HEK293 (cell line): ENCODE data around the gene PLAAT1.

Source experiments
- CTCF ChIA-PET: fragments of 350-600 bp; formaldehyde crosslinking; extraction: SDS; loops from one replicate; lab custom pipeline; 2021; ENCODE audit warnings: antibody characterized with exemption; lab: Yijun Ruan, JAX
- POLR2A ChIA-PET: fragments of 300-600 bp; formaldehyde crosslinking; extraction: SDS; loops from one replicate; lab custom pipeline; 2020; ENCODE audit warnings: antibody characterized with exemption, inconsistent platforms; lab: Yijun Ruan, JAX
- H3K27ac ChIP-seq: fragments of 200-500 bp; sonication (Bioruptor generic); 2 replicates; pipeline ENCODE4 v1.5.1; 2014; ENCODE audit warnings: low read depth, low read length, control low read depth, inconsistent platforms; ENCODE audit errors: extremely low read depth
- H3K36me3 ChIP-seq, 2 experiments: fragments of 200-500 bp in 1 of 2; sonication (Bioruptor generic) in 1 of 2; 1 replicate in 1 of 2; 2 replicates in 1 of 2; pipeline ENCODE4 v1.5.1; 2014 to 2017; ENCODE audit warnings: inconsistent platforms in 2 of 2, low read length in 2 of 2; ENCODE audit not compliant: control insufficient read depth in 2 of 2, insufficient read depth in 1 of 2
- H3K4me1 ChIP-seq: fragments of 200-500 bp; sonication (Bioruptor generic); 2 replicates; pipeline ENCODE4 v1.5.1; 2014; ENCODE audit warnings: mild to moderate bottlenecking, low read length, inconsistent platforms; ENCODE audit not compliant: control insufficient read depth, insufficient read depth
- H3K4me3 ChIP-seq: 2 replicates; pipeline ENCODE4 v1.5.1; 2011; ENCODE audit warnings: low read depth, mild to moderate bottlenecking, control low read depth, low read length, moderate library complexity
- H3K9me3 ChIP-seq: fragments of 200-500 bp; sonication (Bioruptor generic); 2 replicates; pipeline ENCODE4 v1.5.1; 2014; ENCODE audit warnings: low read depth, low read length, inconsistent platforms; ENCODE audit not compliant: control insufficient read depth, insufficient read depth
- IKZF3 ChIP-seq: fragments of 450-650 bp; IDR thresholded peaks from 2 replicates; pipeline ENCODE4 v1.5.0; 2018; ENCODE audit warnings: missing biosample characterization, mild to moderate bottlenecking, missing genetic modification characterization, moderate library complexity
- SCRT1 ChIP-seq: fragments of 450-650 bp; formaldehyde crosslinking; IDR thresholded peaks from 2 replicates; pipeline ENCODE4 v1.5.1; 2016; ENCODE audit warnings: missing biosample characterization, missing genetic modification characterization, borderline replicate concordance
- ZBTB21 ChIP-seq: fragments of 450-650 bp; formaldehyde crosslinking; IDR thresholded peaks from 2 replicates; pipeline ENCODE4 v1.5.1; 2017; ENCODE audit warnings: missing biosample characterization, missing genetic modification characterization
- ZBTB8A ChIP-seq: fragments of 450-650 bp; formaldehyde crosslinking; IDR thresholded peaks from 2 replicates; pipeline ENCODE4 v1.5.1; 2016; ENCODE audit warnings: missing biosample characterization, missing genetic modification characterization
- ZNF175 ChIP-seq: fragments of 450-650 bp; formaldehyde crosslinking; IDR thresholded peaks from 2 replicates; pipeline ENCODE4 v1.5.1; 2016; ENCODE audit warnings: missing biosample characterization, missing genetic modification characterization
- ZNF214 ChIP-seq: fragments of 450-650 bp; formaldehyde crosslinking; IDR thresholded peaks from 2 replicates; pipeline ENCODE4 v1.5.1; 2017; ENCODE audit warnings: missing biosample characterization, mild to moderate bottlenecking, missing genetic modification characterization, borderline replicate concordance
- ZNF266 ChIP-seq: fragments of 450-650 bp; formaldehyde crosslinking; IDR thresholded peaks from 2 replicates; pipeline ENCODE4 v1.5.1; 2016; ENCODE audit warnings: missing biosample characterization, missing genetic modification characterization, low read depth
- ZNF366 ChIP-seq: fragments of 450-650 bp; formaldehyde crosslinking; conservative IDR thresholded peaks from 2 replicates; pipeline ENCODE4 v1.5.1; 2016; ENCODE audit warnings: missing biosample characterization, missing genetic modification characterization
- ZNF404 ChIP-seq: fragments of 450-650 bp; formaldehyde crosslinking; IDR thresholded peaks from 2 replicates; pipeline ENCODE4 v1.5.1; 2017; ENCODE audit warnings: missing biosample characterization, missing genetic modification characterization
- ZNF529 ChIP-seq: fragments of 450-650 bp; formaldehyde crosslinking; IDR thresholded peaks from 2 replicates; pipeline ENCODE4 v1.5.1; 2017; ENCODE audit warnings: missing genetic modification characterization, missing biosample characterization; ENCODE audit not compliant: insufficient replicate concordance
- ZNF623 ChIP-seq: fragments of 450-650 bp; formaldehyde crosslinking; IDR thresholded peaks from 2 replicates; pipeline ENCODE4 v1.5.1; 2016; ENCODE audit warnings: missing biosample characterization, missing genetic modification characterization
- ZNF670 ChIP-seq: fragments of 450-650 bp; formaldehyde crosslinking; IDR thresholded peaks from 2 replicates; pipeline ENCODE4 v1.5.1; 2016; ENCODE audit warnings: missing biosample characterization, missing genetic modification characterization, low read depth
- TF ChIP-seq, protein P1 (sequence below): fragments of 450-650 bp; formaldehyde crosslinking; IDR thresholded peaks from 2 replicates; pipeline ENCODE4 v1.5.1; 2016; ENCODE audit warnings: missing biosample characterization, missing genetic modification characterization
- TF ChIP-seq, protein P2 (sequence below): fragments of 450-650 bp; formaldehyde crosslinking; IDR thresholded peaks from 2 replicates; pipeline ENCODE4 v1.5.1; 2017; ENCODE audit warnings: missing biosample characterization, missing genetic modification characterization
- TF ChIP-seq, protein P3 (sequence below): fragments of 450-650 bp; formaldehyde crosslinking; IDR thresholded peaks from 2 replicates; pipeline ENCODE4 v1.5.1; 2016; ENCODE audit warnings: missing biosample characterization, missing genetic modification characterization
- TF ChIP-seq, protein P4 (sequence below): fragments of 450-650 bp; formaldehyde crosslinking; IDR thresholded peaks from 2 replicates; pipeline ENCODE4 v1.5.1; 2016; ENCODE audit warnings: missing biosample characterization, missing genetic modification characterization
- TF ChIP-seq, protein P5 (sequence below): fragments of 450-650 bp; formaldehyde crosslinking; IDR thresholded peaks from 2 replicates; pipeline ENCODE4; 2016; ENCODE audit warnings: missing biosample characterization, missing genetic modification characterization
- TF ChIP-seq, protein P6 (sequence below): fragments of 450-650 bp; formaldehyde crosslinking; IDR thresholded peaks from 2 replicates; pipeline ENCODE4 v1.5.1; 2016; ENCODE audit warnings: missing biosample characterization, missing genetic modification characterization, low read depth
- TF ChIP-seq, protein P7 (sequence below): fragments of 450-650 bp; formaldehyde crosslinking; IDR thresholded peaks from 2 replicates; pipeline ENCODE4 v1.5.1; 2016; ENCODE audit warnings: missing biosample characterization, missing genetic modification characterization

PLAAT1 gene

DNA sequence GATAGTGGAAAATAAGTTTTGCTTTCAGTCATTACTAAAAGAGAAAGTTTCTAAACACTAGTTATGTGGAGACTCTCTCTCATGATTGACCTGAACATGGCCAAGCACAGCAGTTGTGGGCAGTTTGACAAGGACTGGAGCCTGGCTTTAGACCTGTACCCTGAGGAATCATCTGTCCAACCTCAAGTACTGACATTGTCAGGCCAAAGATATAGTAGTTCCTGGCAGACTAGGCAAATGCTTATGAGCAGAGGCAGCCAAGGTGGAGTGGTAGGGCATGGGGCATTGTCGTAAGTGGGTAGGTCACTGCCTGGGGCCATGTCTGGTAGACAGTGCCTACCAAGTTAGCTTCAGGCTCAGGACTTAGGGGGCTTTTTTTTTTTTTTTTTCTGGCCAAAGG lies 20.9 kb downstream of the PLAAT1 start (continued):
- TF ChIP-seq, protein P1, sequence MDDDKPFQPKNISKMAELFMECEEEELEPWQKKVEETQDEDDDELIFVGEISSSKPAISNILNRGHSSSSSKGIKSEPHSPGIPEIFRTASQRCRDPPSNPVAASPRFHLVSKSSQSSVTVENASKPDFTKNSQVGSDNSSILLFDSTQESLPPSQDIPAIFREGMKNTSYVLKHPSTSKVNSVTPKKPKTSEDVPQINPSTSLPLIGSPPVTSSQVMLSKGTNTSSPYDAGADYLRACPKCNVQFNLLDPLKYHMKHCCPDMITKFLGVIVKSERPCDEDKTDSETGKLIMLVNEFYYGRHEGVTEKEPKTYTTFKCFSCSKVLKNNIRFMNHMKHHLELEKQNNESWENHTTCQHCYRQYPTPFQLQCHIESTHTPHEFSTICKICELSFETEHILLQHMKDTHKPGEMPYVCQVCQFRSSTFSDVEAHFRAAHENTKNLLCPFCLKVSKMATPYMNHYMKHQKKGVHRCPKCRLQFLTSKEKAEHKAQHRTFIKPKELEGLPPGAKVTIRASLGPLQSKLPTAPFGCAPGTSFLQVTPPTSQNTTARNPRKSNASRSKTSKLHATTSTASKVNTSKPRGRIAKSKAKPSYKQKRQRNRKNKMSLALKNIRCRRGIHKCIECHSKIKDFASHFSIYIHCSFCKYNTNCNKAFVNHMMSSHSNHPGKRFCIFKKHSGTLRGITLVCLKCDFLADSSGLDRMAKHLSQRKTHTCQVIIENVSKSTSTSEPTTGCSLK = no peak
- TF ChIP-seq, protein P2, sequence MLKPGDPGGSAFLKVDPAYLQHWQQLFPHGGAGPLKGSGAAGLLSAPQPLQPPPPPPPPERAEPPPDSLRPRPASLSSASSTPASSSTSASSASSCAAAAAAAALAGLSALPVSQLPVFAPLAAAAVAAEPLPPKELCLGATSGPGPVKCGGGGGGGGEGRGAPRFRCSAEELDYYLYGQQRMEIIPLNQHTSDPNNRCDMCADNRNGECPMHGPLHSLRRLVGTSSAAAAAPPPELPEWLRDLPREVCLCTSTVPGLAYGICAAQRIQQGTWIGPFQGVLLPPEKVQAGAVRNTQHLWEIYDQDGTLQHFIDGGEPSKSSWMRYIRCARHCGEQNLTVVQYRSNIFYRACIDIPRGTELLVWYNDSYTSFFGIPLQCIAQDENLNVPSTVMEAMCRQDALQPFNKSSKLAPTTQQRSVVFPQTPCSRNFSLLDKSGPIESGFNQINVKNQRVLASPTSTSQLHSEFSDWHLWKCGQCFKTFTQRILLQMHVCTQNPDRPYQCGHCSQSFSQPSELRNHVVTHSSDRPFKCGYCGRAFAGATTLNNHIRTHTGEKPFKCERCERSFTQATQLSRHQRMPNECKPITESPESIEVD (tag by site-specific recombination) = no peak

DNA sequence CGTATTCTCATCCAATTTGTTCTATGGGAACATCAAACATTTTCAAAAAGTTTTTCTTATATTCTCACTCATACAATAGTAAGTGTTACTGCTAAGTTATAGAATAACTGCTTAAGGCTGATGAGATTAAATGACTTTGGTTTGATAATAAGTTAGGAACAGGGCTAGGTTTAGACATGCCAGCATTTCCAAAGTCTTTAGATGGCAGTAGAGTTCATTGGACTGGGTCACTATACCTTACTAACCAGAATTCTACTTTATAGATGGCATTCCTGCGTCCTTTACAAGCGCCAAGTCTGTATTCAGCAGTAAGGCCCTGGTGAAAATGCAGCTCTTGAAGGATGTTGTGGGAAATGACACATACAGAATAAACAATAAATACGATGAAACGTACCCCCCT lies 21.7 kb downstream of the PLAAT1 start:
- H3K4me1 ChIP-seq = no peaks in the 10 kb centered on the region
- ChIA-PET POLR2A (no interaction called here), CTCF (no interaction called here)
- H3K9me3 ChIP-seq = no peaks in the 10 kb centered on the region
- no peak overlapping the region for H3K4me3 ChIP-seq
- H3K36me3 ChIP-seq = no peaks in the 10 kb centered on the region
- H3K27ac ChIP-seq = no peak overlapping the region
- TF ChIP-seq ZBTB8A = no peak
- TF ChIP-seq, protein P3, sequence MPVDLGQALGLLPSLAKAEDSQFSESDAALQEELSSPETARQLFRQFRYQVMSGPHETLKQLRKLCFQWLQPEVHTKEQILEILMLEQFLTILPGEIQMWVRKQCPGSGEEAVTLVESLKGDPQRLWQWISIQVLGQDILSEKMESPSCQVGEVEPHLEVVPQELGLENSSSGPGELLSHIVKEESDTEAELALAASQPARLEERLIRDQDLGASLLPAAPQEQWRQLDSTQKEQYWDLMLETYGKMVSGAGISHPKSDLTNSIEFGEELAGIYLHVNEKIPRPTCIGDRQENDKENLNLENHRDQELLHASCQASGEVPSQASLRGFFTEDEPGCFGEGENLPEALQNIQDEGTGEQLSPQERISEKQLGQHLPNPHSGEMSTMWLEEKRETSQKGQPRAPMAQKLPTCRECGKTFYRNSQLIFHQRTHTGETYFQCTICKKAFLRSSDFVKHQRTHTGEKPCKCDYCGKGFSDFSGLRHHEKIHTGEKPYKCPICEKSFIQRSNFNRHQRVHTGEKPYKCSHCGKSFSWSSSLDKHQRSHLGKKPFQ (tag by site-specific recombination) = no peak
- TF ChIP-seq, protein P4, sequence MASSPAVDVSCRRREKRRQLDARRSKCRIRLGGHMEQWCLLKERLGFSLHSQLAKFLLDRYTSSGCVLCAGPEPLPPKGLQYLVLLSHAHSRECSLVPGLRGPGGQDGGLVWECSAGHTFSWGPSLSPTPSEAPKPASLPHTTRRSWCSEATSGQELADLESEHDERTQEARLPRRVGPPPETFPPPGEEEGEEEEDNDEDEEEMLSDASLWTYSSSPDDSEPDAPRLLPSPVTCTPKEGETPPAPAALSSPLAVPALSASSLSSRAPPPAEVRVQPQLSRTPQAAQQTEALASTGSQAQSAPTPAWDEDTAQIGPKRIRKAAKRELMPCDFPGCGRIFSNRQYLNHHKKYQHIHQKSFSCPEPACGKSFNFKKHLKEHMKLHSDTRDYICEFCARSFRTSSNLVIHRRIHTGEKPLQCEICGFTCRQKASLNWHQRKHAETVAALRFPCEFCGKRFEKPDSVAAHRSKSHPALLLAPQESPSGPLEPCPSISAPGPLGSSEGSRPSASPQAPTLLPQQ (tag by site-specific recombination) = no peak
- no peak for TF ChIP-seq ZNF214 (tag by site-specific recombination)
- no peak for TF ChIP-seq ZNF623 (tag by site-specific recombination)
- TF ChIP-seq, protein P5, sequence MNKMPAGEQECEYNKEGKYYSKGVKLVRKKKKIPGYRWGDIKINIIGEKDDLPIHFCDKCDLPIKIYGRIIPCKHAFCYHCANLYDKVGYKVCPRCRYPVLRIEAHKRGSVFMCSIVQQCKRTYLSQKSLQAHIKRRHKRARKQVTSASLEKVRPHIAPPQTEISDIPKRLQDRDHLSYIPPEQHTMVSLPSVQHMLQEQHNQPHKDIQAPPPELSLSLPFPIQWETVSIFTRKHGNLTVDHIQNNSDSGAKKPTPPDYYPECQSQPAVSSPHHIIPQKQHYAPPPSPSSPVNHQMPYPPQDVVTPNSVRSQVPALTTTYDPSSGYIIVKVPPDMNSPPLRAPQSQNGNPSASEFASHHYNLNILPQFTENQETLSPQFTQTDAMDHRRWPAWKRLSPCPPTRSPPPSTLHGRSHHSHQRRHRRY (tag by site-specific recombination) = no peak
- TF ChIP-seq ZNF404 = no peak
- TF ChIP-seq ZBTB21 (tag by site-specific recombination) = no peak
- TF ChIP-seq, protein P6, sequence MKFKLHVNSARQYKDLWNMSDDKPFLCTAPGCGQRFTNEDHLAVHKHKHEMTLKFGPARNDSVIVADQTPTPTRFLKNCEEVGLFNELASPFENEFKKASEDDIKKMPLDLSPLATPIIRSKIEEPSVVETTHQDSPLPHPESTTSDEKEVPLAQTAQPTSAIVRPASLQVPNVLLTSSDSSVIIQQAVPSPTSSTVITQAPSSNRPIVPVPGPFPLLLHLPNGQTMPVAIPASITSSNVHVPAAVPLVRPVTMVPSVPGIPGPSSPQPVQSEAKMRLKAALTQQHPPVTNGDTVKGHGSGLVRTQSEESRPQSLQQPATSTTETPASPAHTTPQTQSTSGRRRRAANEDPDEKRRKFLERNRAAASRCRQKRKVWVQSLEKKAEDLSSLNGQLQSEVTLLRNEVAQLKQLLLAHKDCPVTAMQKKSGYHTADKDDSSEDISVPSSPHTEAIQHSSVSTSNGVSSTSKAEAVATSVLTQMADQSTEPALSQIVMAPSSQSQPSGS (tag by site-specific recombination) = no peak
- TF ChIP-seq, all 188 proteins: peak for 0

DNA sequence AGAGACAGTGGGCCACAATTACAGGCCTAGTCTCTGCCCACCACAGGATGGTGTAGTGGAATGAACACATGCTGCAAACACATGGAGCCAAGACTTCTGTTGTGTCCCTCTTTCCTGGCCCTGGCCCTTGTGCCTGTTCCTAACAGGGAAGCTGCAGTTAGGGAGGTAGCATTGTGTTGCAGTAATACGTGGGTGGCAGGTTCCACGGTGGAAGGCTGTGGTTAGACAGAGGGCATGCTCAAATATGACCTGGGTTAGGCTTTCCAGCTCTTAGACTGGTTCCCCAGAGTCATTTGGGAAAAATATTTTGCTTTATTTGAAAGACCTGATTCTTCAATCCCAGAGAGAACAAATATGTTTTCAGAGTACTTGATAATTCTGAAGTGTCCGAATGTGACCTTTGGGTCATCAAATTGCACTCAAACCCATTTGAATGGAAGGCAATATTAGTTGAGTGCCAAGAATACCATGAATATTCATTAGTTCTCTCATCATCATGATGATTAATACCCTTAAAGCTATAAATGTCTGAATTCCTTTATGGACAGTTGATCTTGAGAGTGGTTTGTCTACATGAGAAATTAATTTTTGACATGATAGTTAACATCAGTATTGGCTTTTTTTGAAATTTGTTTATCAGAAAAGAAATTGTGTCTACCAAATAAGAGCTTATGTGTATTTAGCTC lies 28.5 kb downstream of the PLAAT1 start:
- H3K4me1 ChIP-seq = no peaks in the 10 kb centered on the region
- H3K36me3 ChIP-seq = no peaks in the 10 kb centered on the region
- ChIA-PET POLR2A (no interaction called here), CTCF (no interaction called here)
- H3K9me3 ChIP-seq = no peaks in the 10 kb centered on the region
- H3K4me3 ChIP-seq = no peak overlapping the region
- H3K27ac ChIP-seq = no peak overlapping the region
- TF ChIP-seq, protein P7, sequence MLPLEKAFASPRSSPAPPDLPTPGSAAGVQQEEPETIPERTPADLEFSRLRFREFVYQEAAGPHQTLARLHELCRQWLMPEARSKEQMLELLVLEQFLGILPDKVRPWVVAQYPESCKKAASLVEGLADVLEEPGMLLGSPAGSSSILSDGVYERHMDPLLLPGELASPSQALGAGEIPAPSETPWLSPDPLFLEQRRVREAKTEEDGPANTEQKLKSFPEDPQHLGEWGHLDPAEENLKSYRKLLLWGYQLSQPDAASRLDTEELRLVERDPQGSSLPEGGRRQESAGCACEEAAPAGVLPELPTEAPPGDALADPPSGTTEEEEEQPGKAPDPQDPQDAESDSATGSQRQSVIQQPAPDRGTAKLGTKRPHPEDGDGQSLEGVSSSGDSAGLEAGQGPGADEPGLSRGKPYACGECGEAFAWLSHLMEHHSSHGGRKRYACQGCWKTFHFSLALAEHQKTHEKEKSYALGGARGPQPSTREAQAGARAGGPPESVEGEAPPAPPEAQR (tag by site-specific recombination) = no peak
- no peak for TF ChIP-seq ZNF366 (tag by site-specific recombination)
- TF ChIP-seq ZNF670 (tag by site-specific recombination) = no peak
- TF ChIP-seq ZNF266 (tag by site-specific recombination) = no peak
- no peak for TF ChIP-seq ZNF529 (tag by site-specific recombination)
- TF ChIP-seq IKZF3 = no peak
- TF ChIP-seq ZNF175 (tag by site-specific recombination) = no peak
- no peak for TF ChIP-seq SCRT1 (tag by site-specific recombination)
- TF ChIP-seq, all 188 proteins: peak for 0
